ENCODE measurements around the gene EYA2.
A peak's percentile ranks its signal among the peaks of the same experiment; 100 is the strongest.
"Not testable (repeated sequence)": the region's sequence is repeated elsewhere in the genome, so short reads cannot be mapped to it uniquely, and the experiment has no call there.

EYA2 gene, protein sequence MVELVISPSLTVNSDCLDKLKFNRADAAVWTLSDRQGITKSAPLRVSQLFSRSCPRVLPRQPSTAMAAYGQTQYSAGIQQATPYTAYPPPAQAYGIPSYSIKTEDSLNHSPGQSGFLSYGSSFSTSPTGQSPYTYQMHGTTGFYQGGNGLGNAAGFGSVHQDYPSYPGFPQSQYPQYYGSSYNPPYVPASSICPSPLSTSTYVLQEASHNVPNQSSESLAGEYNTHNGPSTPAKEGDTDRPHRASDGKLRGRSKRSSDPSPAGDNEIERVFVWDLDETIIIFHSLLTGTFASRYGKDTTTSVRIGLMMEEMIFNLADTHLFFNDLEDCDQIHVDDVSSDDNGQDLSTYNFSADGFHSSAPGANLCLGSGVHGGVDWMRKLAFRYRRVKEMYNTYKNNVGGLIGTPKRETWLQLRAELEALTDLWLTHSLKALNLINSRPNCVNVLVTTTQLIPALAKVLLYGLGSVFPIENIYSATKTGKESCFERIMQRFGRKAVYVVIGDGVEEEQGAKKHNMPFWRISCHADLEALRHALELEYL

DNA sequence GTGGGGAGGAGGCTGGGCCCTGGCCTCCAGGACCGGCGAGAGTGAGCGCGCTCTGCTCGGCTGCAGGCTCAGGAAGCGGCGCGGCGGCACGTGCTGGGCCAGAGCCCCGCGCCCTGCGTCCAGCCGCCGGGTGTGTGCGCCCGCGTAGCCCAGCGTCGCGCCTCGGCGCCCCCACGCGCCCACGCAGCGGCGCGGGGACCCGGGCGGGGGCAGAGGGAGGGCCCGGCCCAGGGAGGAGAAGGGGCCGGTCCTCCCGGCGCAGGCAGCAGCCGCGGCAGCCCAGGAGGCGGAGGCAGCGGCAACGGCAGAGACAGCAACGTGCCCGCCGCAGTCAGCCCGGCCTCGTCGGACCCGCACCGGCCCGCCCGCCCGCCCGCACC, at the start of gene EYA2:
Gene EYA2, plus strand, starts transcription at position 265 of the 380 bp plus-strand sequence. CDS start 95,168 bp downstream, outside the sequence.
- DNase-seq = peak; percentile 66

DNA sequence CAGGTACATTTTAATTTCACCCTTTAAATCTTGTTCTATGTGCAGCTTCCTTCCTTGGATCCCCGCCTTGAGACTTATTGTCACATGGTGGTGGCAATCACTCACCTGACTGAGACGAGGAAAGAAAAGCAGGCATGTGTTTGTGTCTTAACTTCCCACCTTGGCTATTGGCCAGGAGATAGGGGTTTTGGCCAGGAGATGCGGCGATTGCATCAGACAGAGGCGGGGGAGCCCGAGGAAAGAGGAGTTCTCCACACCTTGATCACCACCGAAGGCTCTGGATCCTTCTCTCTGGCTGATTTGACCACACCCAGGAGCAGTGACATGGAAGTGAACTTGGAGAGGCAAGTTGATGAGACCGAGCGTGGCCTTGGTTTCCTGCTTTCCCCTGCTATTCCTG, 49.7 kb upstream of the EYA2 start:
- DNase-seq = no peak

DNA sequence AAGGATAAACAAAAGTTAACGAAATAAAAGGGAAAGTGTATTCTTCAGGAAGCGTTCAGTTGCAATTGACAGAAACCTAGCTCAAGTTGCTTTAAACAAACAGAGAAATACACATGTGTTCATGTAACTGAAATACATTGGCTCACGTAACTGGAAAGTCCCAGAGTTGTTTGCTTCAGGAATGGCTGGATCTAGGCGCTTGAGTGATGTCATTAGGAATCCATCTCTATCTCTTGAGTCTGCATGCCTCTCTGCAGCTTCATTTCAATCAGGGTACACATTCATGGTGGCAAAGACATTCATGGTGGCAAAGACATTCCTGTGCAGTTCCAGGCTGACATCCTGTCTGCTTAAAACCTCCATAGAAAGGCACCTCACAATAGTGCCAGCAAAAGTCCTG, 45.4 kb upstream of the EYA2 start:
- no peak for DNase-seq

DNA sequence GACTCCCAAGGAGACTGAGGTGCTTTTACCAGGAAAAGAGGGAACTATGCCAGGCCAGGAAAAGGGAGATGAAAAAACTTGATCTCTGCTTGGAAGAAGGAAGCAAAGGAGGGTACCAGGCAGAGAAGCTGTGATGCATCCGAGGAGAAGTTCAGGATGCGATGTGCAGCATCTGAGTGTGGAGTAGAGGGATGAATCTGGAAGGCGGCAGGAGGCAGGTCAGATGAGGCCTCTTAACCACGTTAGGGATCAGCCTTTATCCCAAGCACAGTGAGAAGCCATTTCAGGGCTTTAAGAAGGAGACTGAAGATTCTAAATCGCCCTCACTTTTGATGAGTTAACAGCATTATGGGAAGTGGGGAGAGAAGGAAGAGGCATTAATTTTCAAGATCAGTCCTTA, 44.9 kb upstream of the EYA2 start:
- no peak for DNase-seq

DNA sequence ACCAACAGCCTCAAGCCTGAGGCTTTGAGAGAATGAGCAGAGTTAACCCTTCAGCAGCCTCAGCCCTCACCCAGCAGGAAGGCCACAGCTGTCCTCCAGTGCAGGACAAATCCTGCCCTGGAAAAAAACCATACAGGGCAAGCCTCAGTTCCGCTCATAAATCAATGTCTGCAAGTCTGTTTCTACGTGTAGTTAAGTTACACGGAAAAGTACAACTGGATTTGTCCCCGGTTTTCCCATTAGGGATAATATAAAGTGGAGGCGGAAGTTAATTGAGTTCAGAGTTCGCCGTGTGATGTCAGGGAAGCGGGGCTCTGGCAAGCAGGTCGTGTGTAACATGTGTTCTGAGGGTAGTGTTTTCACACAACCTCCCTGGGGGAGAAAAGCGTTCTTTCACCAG, 44.2 kb upstream of the EYA2 start:
- no peak for DNase-seq

DNA sequence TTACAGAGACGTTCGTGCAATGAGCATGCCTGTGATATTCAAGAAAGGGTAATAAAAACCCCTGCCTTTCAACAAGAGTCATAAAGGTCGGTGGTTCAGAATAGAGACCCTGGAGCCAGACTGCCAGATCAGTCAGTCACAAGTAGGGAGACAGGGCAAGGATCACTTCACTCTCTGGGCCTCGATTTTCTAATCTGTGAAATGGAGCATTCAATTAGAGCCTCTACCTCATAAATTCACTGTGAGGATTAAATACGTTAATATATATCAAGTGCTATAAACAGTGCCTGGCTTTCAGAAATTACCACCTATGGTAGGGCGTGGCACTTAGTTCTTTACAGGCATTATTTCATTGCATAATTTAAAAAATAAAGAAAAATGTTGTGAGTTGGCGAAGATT, 43.7 kb upstream of the EYA2 start:
- DNase-seq = no peak

DNA sequence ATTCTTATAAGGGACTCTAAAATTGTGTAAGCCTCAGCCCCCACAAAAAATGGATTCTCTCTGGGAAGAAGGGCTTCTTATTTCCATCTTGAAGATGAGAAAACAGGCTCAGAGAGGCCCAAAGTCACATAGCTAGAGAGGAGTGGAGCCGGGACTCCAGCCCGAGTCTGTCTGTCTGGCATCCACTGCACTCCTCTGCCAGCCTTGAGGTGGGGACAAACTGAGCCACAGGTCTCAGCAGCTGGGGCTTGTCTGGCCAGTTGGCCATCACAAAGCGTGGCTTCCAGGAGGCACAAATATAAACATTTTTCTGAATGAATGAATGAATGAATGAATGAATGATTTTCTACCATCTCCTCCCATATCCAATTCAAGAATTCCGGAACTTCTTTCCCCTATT, 42.9 kb upstream of the EYA2 start:
- DNase-seq = no peak

DNA sequence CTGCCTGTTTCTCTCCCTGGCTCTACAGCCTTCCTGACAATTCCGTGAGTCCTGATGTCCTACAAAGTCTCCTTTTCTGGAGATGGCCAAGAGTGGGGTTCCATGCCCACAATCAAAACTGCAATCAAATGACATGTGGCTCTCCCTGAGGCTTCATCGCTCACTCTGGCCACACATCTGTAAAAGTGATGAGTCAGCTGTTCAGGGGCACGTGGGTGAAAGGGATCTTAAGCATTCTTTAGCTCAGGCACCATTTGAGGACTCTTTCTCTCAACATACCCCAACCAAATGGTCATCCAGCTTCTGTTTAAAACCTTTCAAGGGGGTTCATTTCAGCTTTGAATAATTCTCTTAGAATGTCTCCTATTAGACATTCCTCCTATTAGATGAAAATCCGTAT, 42.3 kb upstream of the EYA2 start:
- DNase-seq = no peak

DNA sequence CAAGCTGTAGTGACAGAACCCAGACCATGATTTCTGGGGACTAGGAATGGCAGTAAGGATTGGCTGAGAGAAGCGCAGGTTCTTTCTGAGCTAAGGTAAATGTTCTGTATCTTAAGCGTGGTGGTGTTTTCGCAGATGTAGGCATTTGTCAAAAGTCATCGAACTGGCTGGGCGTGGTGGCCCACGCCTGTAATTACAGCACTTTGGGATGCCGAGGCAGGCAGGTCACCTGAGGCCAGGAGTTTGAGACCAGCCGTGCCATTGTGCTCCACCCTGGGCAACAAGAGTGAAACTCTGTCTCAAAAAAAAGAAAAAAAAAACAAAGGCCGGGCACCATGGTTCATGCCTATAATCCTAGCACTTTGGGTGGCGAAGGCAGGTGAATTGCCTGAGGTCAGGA, 40.7 kb upstream of the EYA2 start:
- no peak for DNase-seq

DNA sequence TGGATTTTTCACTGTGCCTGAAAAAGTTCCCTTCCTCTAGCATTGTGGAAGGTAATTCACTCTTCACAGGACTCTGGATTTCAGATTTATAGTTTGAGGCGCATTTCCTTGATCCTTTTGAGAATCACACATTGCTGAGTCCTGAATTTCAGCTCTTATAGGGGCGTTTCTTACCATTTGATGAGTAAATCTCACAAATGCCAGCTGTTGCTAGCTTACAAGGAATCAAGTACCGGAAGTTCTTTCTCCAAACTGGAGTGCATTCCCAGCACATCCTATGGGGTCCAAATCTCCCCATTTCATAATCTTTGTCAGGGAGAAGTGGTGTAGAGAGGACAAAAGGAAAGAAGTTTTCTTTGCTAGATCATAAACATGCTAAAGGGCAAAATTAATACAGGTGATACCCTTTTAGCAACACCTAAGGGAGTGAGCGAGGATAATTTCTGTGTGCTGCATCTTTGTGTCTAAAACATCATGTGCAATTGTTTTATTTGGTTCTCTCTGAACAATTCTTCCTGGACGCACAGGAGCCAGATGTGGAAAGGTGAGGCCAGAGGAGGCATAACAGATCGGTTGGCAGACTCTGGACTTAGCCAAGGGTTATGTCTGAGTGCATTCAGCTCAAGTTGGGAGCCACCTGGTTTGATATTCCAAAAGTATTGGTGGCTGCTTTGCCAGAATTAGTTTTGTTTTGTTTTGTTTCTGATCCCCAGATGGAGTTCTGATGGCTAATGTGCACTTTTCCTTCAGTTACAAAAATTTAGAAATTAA, 37.4 kb upstream of the EYA2 start:
- no peak for DNase-seq

DNA sequence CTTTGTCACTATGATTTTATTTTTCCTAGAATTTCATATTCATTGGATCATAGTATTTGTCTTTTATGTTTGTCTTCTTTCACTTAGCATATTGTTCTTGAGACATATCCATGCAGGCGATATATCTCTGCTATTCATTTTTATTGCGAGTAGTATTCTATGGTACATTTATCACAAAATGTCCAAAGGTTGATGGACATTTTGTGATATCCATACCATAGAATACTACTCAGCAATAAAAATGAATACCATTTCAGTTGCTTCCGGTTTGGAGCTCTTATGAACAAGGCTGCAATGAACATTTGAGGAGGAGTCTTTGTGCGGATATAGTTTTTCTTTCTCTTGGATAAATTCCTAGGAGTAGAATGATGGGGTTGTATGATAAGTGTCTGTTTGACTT, 28.8 kb upstream of the EYA2 start:
- DNase-seq = no peak

DNA sequence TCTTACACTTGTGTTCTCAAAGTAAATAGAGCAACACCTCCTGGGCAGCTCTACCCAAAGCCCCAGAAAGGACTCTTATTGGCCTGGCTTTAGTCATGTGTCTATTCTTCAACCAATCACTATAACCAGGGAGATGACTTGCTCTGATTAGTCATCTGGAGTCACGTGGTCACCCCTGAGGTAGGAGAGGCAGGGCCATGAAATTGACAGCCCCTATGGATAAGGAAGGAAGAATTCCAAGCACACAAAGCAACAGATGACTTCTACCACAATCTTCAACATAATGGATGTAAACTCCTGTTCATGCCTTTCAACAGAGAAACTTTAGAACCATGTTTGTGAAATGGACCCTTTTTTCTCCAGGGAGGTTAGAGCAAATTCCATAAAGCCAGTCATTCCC, 24.6 kb upstream of the EYA2 start:
- DNase-seq = no peak

DNA sequence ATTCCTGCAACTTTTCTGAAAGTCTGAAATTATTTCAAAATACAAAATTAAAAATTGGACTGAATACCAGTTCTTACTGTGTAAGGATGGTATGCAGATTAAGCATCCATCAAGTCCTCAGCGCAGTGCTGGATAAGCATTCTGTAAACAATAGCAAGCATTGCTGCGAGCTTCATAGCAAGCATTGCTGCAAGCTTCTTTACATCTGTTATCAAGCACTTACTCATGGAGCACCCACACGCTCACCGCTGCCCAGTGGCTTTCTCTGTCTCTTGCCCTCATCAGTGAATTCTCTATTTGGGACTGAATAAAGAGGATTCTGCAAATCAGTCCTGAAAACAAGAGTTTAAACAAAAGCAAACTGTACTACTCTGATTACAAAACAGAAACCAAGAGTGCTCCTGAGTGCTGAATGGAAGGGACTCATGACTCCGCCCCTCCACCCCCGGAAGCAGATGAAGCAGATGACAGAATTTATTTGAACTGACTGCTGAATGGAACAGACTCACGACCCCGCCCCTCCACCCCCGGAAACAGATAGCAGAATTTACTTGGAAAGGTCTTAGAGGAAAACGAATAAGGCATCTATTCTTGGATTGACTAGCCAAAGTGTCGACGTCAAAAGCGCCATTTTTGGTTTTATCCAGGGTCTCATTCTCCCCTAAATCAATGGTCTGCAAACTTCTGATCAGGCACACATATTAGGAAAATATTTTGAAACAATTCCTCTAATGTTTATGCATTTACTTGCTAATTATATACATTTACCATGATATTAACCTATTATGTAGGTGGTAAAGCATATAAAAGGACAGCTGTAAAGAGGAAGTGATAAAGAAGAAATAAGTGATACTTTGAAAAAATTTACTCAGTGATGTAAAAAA, 22.1 kb upstream of the EYA2 start:
- DNase-seq = no peak

DNA sequence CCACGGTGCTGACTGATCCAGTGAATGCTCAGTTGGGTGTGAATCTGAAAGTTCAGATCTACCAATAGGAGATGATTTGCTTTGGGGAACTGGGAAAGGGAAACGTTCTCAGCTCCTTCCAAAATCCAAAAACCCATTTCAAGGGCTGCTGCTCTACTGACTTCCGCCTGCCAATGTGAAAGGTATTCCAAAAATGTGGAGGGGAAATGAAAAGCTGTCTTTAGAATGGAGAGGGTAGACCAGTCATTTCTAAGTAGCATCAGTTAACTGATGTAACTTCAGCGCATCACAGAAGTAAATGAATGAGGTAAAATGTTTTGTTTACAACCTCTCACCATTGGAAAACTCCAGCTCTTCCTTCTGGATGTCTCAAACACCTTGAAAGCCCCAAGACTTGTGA, 19.6 kb upstream of the EYA2 start:
- no peak for DNase-seq

DNA sequence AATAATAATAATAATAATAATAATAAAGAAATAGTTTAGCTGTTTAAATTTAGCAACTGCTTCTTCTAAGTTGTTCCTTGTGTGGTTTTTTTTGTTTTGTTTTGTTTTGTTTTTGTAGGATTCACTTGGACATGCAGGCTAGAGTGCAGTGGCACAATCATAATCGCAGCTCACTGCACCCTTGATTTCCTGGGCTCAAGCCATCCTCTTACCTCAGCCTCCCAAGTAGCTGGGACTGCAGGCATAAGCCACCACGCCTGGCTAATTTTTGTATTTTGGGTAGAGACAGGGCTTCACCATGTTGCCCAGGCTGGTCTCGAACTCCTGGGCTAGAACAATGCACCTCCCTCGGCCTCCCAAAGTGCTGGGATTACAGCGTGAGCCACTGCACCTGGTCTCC, 15.3 kb upstream of the EYA2 start:
- no peak for DNase-seq

DNA sequence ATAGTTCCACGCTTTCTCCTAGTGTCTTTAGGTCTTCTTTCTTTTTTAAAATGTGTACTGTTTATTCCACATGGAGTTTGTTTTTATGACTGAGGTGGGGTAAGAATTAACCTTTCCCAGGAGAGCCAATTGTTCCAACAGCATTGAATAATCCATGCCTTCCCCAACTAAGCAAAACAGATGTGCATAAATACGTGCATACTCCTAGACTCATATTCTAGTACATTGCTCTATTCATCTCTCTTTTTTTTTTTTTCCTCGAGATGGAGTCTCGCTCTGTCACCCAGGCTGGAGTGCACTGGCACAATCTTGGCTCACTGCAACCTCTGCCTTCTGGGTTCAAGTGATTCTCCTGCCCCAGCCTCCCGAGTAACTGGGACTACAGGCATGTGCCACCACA, 14.7 kb upstream of the EYA2 start:
- not testable (repeated sequence) for DNase-seq

DNA sequence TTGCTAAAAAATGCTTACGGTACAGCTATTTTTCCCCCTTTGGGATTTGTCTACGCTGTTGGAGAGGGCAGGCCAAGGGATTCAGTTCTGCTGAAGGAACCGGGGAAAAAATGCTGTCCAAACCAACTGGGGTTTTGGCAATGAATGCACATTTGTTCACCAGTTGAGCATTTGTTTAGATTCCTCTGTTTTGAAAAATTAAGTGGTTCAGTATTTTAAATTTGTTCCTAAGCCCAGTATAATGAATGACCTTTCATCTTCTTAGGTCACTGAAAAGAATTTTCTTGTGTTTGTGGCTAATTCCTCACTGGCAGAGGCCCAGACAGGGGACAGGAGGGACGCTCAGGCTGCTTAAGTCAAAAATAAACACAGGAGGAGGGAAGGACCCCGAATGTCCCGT, 10.8 kb upstream of the EYA2 start:
- DNase-seq = no peak

DNA sequence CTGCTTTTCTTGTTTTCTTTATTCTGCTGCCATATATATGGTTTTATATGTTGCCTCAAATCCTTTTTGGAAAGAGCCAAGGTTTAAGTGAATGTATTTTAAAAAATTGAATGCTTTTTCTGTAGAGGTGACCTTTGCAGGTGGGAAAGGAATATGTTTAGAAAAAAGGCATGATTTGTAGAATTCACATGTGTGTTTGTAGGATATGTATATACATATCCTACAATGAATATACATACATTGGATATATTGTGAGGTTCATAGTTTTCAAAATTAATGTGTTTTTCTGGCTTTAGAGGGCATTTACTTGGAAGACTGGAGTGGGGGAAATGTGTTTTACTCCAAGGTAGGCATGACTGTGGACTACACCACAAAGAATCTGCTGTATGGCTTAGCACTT, 4.0 kb upstream of the EYA2 start:
- no peak for DNase-seq

DNA sequence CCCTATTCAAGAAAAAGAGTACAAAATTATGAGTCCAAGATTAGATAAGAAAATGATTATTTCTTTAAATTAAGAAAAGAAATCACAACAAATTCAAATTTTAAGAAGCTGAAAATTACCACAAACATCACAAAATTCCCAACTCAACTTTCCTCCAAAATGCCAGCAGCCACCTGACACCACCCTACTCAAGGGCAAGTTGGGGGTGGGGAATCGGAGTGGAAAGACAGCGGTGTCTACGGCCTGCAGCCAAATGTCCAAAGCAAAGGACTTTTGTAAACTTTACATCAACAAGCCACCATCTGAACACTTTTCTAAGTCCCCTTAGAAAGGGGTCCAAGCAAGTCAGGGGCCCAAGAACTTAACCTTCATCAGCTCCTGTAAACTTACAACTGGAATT, 1.6 kb upstream of the EYA2 start:
- no peak for DNase-seq

DNA sequence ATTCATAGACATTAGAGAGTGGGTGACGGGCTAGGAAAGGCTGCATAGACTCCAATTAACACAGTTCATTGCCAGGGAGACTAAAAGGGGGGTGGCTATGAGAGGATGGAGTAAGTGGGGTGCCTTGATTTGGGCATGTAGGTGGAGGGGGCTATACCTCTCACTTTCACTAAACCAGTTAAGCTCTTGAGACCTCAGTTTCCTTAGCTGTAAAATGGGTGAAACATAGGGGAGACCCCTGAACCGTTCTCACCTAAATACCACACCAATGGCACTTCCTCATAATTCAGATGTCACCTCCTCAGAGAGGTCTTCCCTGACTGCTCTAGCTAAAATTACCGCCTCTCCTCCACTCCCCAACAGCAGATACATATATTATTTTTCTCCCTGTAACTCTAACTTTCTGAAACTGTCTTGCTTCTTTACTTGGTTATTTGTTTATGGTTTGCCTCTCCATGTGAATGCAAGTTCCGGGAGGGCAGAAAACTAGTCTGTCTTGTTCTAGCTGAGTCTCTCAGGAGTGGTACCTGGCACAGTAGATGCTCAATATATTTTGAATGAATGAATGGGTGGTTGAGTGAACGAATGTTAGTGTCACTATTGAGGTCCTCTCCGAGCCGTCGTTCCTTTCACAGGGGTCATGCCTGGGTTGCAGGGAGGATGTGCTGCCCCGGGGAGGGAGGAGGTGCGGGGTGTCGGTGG, 615 bp upstream of the EYA2 start:
- no peak for DNase-seq

DNA sequence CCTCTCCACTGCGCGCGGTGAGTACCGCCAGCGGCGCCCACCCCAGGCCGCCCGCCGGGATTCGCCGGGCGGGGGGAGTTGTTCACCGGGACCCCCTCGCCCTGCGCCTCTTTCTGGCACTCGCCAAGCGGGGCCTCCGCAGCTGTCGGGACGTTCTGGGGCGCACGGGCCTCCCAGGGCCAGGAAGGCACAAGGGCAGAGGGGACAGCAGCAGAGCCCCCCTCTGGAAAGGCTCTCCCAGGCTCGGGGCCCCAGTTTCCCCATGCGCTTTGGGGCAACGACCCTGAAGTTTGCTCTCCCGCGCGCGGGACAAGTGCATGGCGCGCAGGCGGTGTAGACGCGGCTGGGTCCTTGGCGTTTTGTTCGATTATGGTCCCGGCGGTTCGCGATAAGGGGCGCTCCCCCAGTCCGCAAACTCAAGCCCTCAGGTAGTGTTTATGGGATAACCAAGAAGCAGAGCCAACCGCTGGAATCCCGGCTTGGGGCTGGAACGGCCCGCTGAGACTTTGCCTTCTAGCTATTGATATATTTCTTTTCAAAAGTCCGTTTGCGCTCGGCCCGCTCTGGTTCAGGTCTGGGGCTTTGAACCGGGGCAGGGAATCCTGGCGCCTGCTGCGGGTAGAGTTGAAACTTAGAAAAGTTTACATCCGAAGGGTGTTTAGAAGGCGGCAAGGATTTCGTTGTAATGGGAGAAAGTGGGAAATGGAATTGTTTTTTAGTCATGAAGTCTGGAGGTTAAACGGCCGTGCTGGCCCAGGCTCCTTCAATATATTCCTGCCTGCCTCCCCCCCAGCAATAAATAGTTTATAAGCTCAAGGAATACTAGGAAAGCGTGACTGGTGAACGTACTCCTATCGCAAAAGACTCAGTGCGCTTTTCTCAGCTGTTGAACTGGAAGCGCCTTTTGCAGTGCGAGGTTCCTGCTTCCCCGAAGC, 595 bp downstream of the EYA2 start:
- peak; percentile 54 for DNase-seq

DNA sequence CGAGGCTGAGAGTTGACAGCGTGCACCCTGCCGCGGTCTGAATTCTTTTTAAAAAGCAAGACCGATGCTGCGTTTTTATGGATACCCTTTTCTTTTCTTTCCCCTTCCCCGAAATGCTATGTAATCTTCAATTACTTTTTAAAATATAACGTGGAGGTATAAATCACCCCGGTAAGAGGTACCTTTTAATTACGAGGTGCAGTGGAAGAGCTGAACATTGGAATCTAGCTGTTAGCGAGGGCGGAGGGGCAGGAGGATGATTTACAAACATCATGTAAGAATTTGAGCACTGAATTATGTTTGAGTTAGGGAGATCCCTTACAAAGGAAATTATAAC, 1.2 kb downstream of the EYA2 start:
- DNase-seq = no peak
